ENCODE data around the gene ZYX.

- TF ChIP-seq CTCF (conservative IDR thresholded peaks at IDR 0.05 in 1 of 2, IDR thresholded peaks at IDR 0.05 in 1 of 2; ENCODE audit: low read depth in 1 of 2, low read length in 2 of 2), result no peak
- no peak for TF ChIP-seq EZH2 (IDR thresholded peaks at IDR 0.05; ENCODE audit: low read length, missing control alignments)
Observed at GRCh38 chr7:143401265-143401664, 20.1 kb downstream of the ZYX start.
